GM19239 (cell line): ENCODE data around the gene HOMER2.
A peak's percentile ranks its signal among the peaks of the same experiment; 100 is the strongest.
"Not testable (repeated sequence)": the region's sequence is repeated elsewhere in the genome, so short reads cannot be mapped to it uniquely, and the experiment has no call there.

Source experiments
- DNase-seq: peaks from one replicate; pipeline ENCODE4 v3.0.0; 2011; ENCODE audit warnings: low spot score; ENCODE audit not compliant: insufficient read length
- FAIRE-seq: peaks from 2 replicates; lab custom pipeline; 2011; peaks lifted over from hg19 to GRCh38; lab: Jason Lieb, UNC

The HOMER2 gene

DNA sequence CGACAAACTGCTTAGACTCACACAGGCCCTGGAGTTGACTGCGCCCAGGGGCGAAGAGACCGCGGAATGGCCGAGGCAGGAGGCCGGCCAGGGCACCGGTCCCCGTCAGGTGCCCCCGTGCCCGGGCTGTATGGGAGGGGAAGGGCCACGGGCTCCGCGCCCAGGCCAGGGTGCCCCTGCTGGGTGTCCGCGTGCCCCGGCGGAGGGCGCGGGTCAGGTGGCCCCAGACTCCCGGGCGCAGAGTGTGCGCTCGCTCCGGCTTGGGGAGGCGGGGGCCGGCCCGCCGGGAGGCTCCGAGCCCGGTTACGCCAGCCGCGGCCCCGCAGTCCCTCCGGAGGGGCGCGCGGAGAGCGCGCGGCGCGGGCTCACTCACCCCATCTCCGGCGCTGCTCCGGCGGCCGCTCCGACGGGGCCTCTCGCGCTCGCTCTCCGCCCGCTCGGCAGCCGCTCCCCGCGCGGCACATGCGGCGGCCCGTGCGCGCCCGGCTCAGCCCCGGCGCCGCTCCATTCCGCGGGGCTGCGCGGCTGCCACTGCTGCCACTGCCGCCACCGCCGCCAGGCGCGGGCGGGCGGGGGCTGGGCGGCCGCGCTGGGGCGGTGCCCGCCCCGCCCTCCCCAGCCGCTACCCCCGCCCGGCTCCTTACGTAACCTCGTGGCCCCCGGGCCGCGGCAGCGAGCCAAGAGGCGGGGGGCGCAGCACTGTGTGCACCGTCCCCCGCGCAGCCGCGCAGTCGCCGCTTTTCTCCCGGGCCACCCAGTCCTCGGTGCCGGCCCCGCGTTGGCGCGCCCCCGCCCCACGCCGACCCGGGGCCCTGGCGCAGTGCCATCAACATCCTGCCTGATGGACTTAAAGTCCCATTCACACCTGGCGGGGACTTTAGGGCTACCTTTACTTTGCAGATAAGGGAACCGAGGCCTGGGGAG is at the start of gene HOMER2:
Gene HOMER2 (minus strand): TSS at position 563 of the 924 bp plus-strand sequence. CDS start 185 bp downstream, at position 378.
- peak; percentile 28 for DNase-seq
- FAIRE-seq = no peak

DNA sequence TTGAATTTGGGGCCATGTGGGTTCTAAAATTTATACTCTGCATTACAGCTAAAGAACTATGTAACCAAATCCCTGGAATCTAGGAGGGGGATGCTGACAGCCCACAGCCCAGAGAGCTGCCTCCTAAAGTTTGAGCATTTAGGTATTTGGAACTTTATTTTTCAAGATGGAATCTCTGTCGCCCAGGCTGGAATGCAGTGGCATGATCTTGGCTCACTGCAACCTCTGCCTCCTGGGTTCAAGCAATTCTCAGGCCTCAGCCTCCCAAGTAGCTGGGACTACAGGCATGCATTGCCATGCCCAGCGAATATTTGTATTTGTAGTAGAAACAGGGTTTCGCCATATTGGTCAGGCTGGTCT is 48.1 kb upstream of the HOMER2 start:
- FAIRE-seq, DNase-seq: not testable (repeated sequence)

DNA sequence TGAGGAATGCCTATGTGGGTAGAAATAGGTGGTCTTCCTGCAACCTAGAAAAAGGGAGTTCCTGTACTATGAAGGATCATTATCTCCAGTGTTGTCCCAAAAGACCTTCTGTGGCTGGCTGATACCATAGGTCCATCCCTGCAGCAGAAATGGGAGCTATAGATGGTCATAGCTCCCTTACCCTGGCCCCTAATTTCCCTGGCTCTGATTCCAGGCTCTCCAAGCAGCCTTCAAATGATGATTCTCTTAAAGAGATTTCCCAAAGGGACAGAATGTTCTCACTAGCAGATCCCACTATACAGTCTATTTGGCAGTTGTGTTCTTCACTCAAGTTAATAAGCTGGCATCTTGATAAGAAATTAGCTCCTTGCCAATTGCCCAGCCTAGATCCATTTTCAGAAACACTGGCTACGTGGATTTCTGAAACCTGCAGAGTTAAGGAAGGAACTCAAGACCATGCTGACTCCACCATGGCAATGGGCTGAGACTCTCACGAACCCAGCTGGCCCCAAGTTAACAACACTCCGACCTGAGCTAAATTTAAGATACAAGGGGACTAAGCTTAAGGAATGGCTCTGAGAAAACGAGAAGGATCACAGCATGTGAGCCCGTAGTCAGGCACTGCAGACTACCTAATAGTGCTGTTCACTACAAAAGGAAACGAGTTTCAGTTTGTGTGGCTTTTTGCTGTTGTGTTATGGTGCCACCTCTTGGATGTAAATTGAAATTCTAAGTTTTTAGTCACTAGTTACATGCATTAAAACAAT is 47.6 kb upstream of the HOMER2 start:
- peak; percentile 65 for DNase-seq
- FAIRE-seq = peak; percentile 81

DNA sequence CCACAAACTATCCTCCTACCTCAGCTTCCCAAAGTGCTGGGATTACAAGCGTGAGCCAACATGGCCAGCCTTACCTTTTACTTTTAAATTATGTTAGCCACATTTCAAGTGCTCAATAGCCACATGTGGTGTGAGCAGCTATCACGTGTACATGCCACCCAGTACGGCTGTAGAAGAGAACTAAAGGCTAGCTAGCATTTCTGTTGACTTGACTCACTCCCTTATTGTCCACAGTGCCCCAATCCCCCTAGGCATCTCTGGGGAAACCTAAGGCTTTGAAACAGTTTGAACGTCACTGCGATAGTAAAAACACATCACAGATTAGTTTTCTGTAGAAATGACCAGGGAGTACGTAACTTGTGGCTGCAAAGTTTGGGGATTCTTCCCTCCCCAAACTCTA is 46.9 kb upstream of the HOMER2 start:
- DNase-seq = no peak

DNA sequence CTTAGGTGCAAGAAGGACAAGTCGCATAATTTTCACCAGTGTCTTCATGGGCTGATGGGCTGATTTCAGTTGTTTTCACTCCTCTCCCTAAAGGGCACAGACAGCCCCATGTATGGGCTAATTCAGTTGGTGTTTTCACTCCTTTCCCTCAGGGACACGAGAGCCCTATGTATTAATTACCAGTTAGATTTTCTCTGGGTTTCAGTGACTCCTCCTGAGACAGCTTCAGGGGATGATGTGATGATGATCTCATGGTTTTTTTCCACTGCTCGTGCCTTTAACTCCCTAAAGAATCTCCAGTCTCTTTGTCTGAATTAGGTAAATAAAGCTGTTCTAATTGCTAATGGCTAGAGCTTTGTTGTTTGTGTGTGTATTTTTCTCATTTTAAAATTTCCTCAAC is 43.4 kb upstream of the HOMER2 start:
- DNase-seq = no peak
- FAIRE-seq = no peak

More for the DNA sequence above, 46.9 kb upstream of the HOMER2 start:
- FAIRE-seq = no peak

DNA sequence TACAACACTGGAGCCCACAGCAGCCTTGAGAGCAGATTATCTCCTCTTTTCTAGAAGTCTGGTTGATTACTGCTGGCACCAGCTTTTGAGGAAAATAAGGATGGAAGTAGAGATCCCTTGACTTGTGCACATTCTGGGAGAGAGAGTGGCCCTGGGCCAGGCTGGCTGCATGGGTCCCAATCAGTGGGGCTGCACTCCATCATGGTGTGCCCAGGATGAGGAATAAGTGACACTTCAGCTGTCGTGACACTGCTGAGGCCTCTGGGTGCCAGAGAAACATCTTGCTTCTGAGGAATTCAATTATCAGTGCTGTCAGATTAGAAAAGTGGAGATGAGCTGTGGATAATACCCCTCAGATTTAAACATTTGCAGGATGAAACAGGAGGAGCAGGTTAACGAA is 42.6 kb upstream of the HOMER2 start:
- DNase-seq (no peak), FAIRE-seq (no peak)

DNA sequence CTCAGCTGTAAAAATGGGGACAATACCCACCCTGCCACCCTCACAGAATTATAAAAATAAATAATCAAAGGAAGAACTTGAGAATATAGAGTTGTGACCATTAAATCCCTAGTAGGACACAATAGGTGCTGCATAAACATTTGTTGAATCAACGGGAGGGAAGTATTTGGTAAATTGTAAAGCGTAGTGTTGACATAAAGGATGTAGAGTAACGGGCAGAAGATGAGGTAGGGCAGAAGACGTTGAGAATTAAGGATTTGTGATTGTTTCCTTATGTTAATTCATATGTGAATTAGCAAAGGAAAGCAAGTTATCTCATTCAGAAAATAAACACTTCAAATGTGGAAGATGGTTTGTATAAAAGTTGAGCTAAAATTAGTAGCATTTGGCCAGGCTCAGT is 40.6 kb upstream of the HOMER2 start:
- no peak for DNase-seq
- no peak for FAIRE-seq

DNA sequence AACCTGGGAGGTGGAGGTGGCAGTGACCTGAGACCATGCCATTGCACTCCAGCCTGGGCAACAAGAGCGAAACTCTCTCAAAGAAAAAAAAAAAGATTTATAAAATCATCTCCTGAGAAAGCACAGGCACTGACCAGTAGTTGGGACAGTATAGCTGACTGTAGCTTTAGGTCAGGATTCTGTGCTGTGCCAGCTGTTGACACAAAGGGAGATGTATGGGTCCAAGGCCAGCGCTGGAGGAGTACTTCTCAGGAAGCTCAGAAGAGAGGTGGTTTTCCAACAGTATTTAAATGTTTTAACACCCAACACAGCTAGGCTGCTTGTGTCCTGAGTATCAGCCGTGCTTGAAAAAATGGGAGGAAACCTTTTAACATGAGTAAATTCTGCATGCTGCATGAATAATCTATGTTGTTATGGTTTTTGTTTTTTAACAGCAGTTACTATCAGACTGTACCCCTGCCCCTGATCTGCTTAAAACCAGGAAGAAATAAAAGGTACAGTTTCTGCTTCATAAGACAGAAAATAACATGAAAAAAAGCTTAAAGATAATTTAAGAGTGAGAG is 40.0 kb upstream of the HOMER2 start:
- no peak for DNase-seq
- FAIRE-seq = no peak

DNA sequence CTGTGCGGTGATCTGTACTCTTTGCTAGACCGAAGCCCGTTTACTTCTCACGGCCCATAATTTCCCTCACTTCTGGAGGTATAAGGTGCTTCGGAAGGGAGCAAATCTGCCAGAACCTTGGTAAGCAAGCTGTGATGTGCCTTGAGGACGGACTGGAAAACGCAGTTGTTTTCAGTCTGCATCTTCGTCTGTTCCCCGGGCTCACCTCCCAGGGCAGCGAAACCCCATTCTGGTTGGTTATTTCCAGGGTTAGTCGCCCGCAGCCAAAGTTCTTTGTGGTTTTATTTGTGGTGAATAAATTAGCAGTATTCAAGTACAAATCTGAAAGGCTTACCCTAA is 33.9 kb upstream of the HOMER2 start:
- DNase-seq (peak; percentile 34), FAIRE-seq (no peak)

DNA sequence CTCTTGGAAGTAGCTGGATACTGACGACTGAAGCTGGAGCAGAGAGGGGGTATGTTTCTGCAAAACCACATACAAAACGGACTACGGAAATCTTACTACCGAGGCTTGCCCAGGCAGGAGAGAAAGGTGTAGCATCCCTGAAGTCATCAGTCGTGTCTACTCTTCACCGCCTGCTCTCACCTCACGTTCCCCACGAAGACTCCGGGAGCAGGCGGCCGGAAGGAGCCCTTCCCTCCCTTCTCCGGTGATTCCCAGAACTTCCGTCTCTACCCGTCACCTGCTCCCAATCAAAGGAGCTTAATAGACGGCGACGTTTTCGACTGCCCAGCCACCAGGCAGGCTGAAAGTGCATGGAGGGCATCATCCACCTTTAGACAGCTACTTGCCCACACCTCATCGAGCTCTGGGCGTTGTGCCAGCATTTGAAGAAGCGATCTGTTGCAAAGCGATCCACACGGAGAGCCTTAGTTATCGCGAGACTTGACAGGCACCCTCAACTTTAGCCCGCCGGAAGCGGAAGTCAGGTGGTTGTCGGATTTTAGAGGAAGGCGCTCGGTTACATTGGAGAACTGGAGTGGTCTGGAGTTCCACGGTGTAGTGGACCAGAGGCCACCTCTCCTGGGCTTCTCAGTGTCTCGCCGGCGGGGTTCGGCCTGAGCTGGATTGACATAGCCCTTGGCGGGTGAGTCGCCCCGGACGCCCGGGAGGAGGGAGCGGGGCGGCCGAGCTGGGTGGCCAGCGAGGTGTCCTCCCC is 33.3 kb upstream of the HOMER2 start, which contains the start of gene RAMAC:
Gene RAMAC (plus strand): TSS at position 523 of the 754 bp plus-strand sequence. CDS start 2,809 bp downstream, outside the sequence.
- peak; percentile 88 for DNase-seq
- peak; percentile 98 for FAIRE-seq

DNA sequence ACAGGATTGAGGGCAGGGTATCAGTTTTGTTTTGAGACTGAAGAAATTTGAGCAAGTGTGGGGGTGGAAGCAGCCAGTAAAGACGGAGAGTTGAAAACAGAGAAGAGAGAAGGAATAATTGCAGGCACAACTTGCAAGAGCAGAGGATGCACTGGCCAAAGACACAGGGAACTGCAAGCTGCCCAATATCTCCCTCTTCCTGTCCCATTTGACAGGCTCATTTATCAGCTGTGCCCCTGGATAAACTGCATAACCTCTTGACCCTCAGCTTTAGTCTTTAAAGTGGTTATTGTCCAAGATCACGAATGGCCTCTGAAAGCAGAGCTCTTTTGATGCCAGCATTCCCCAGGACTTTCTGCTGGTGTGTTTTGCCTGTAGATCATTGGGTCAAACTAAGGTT is 28.5 kb upstream of the HOMER2 start:
- FAIRE-seq = no peak
- DNase-seq = no peak

DNA sequence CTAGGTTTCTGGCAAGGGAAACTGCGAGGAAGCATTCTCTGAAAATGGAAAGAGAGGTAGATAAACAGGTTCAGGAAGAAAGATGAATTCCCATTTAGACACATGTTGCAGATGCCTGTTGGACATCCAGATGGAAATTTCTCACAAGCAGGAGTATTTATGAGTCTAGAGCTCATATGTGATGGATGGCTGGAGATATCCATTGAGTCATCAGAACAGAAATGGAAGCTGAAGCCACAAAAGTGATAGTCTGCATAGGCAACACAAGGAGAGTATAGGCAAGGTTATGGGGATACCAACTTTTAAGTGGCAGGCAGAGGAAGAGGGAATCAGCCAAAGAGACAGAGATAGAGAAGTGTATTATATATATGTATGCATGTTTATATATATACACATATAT is 27.2 kb upstream of the HOMER2 start:
- FAIRE-seq = no peak

DNA sequence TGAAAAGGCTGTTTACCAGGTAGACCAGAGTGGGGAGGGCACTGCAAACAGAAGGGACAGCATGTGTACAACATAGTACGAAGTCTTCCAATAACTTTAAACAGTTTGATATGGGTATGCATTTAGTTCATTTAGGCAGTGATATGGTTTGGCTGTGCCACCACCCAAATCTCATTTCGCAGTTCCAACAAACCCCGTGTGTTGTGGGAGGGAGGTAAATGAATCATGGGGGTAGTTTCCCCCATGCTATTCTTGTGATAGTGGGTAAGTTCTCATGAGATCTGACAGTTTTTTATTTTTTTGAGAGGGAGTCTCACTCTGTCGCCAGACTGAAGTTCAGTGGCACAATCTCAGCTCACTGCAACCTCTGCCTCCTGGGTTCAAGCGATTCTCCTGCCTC is 25.9 kb upstream of the HOMER2 start:
- no peak for DNase-seq
- no peak for FAIRE-seq

More for the DNA sequence above, 27.2 kb upstream of the HOMER2 start:
- DNase-seq = no peak

DNA sequence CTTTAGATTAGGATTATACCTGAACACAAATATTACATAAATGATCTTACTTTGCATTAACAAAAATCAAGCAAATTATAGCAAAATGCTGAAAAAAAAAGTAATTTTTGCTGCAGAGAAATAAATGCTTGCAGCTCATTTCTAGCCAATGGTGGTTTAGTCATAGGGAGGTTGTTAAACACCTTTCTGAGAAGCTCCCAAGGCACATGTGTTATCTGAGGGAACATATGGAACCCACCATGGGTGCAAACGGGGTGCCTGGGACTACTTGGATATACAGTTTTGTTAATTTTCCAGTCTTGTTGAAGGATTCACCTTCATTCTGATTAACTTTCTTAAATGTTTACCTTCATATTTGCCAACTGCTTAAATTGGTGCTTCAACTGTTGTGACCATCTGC is 24.6 kb upstream of the HOMER2 start:
- no peak for DNase-seq
- no peak for FAIRE-seq

DNA sequence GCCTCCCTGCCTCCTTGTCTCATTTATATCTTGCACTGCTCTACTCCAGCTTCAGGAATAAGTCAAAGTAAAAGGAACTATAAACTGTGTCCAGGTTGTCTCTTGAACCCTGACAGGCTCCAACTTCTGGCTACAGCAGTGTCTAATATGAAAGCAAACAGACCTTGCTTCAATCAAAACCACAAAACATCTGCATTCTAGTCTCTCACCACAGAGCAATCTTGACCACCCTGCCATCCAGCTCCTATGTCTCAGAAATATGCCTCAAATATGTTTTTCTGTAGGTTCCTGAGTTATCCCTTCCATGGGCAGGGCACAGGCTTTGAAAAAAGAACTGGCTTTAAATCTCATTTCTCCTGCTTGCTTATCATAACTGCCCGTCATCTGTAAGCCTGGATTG is 20.5 kb upstream of the HOMER2 start:
- no peak for FAIRE-seq
- DNase-seq = no peak

DNA sequence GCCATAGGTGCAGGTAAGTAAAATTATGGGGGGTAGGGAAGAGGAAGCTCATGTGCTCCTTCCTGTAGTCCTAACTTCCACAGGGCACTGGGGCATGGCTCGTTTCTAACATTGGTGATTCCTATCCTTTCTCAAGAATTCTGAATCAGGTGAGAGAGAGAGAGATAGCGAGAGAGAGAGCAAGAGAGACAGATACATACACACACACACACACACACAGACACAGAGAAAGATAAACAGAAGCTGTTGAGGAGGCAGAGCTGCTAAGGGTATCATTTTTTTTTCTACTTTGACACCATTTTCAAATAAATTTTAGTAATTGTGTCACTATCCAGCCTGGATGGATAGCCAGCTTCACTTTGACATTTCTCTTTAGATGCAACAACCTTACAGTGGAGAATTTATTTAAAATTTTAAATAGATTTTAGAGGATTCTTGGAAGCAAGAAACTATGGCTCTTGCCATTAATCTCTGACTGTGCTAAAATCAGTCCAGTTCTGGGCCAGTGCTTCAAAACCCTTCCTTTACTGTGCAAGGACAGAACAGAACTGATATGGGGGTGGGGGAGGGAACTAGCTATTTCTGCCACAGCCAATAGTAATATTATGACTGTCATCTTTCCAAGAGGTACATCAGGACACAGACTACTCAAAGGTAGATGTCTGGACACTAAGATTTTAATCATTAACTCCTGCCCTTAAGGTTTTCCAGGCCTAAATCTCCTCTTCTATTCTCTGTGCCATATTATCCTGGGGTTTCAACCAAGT is 18.9 kb upstream of the HOMER2 start:
- FAIRE-seq (no peak), DNase-seq (no peak)

DNA sequence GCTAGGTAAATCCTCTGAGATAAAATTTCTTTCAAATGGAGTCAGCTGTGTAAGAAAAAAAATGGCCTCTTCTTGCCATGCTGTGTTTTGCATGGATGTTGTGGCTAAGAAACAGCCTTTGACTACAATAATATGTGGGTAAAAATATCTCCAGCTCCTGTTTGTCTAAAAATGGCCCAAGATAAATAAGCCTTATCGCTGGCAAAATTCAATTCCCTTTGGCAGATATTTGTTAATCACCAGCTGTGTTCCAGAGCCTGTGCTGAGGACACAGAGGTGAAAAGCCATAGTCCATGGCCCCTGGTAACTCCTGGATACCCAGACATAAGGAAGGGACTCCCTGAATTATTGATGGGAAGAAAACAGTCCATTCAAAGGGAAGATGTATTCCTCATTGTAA is 18.2 kb upstream of the HOMER2 start:
- FAIRE-seq = no peak

DNA sequence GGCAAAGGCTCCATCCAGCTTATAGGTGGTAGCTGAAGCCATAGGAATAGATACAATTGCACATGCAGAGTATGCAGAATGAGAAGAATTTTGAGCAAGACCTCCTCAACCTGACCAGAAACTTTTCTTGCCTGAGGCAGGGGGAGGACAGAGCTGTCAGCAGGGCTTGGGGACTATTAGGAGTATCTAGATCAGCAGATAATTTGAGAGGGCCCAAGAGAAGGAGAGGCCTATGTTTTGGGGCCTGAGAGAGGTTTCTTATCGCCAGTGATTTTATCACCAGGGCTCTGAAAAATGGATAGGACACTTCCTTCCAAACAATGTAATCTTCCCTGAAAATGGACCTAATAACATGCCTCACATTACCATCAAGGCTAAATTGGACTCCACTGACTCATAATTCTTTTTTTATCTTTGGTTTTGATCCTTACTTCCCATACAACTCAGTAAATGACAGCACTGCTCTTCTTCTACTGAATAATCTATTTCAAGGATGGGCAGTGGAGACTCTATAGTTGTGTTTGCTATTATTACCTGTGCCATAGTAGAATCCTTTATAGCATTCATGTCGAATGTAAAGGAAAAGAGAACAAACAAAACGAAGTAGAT is 17.7 kb upstream of the HOMER2 start:
- DNase-seq = no peak
- FAIRE-seq = no peak

More for the DNA sequence above, 18.2 kb upstream of the HOMER2 start:
- DNase-seq = no peak

DNA sequence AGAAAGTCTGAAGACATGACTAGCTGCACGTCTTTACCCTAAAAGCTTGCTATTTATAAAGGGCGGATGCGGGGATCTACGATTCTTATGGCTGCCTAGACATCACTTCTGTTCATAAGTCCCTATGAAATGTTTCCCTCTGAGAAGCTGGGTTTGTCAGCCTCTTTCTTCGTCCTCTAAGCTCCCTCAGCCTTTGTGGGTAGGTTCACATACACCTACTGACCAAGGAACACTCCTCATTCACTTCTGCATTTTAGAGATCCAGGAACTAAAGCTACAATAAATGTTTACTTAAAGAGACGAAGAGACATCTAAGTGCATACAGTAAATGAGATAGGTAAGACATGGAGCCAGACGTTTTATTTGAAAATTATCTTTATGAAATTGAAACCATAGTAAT is 16.8 kb upstream of the HOMER2 start:
- DNase-seq (no peak), FAIRE-seq (no peak)
